HUES64 (cell line): ENCODE measurements around the gene ATP5PB. TPM values are rescaled to one million over a fixed set of nuclear protein-coding genes. Genes with fewer than 3 reads are reported as not detected.

Experiments
- H3K27ac ChIP-seq: 2 replicates; pipeline ENCODE4 v1.7.0; 2013; ENCODE audit warnings: low read depth, low read length, inconsistent platforms
- H3K27me3 ChIP-seq: 2 replicates; pipeline ENCODE4 v1.6.1; 2013; ENCODE audit warnings: mild to moderate bottlenecking, low read length; ENCODE audit not compliant: insufficient read depth
- H3K36me3 ChIP-seq: 2 replicates; pipeline ENCODE4 v1.6.1; 2013; ENCODE audit warnings: mild to moderate bottlenecking, low read length; ENCODE audit not compliant: insufficient read depth
- H3K4me1 ChIP-seq: 2 replicates; pipeline ENCODE4 v1.6.1; 2013; ENCODE audit warnings: mild to moderate bottlenecking, low read length, moderate library complexity; ENCODE audit not compliant: insufficient read depth
- H3K4me3 ChIP-seq: 2 replicates; pipeline ENCODE4 v1.5.1; 2013; ENCODE audit warnings: mild to moderate bottlenecking, low read length, moderate library complexity
- H3K9ac ChIP-seq: 2 replicates; pipeline ENCODE4 v1.6.1; 2013; ENCODE audit warnings: mild to moderate bottlenecking, low read depth, low read length
- H3K9me3 ChIP-seq: 2 replicates; pipeline ENCODE4 v1.6.1; 2013; ENCODE audit warnings: low read depth, low read length; ENCODE audit not compliant: insufficient read depth
- WGBS: fragments of 150-250, 120-280 bp; methylation state at CpG from one replicate; pipeline ENCODE4 v1.1.7; 2013; ENCODE audit warnings: missing lambda C conversion rate; 5-methylcytosine and 5-hydroxymethylcytosine counted together
- polyA plus RNA-seq, 2 experiments: library from polyadenylated mRNA; stranded (reverse); fragments of 50-300 nt; gene quantifications; one replicate each; pipeline ENCODE4 v1.2.3, GENCODE V29; 2013

ATP5PB gene
- polyA plus RNA-seq (2013, experiment 1 of 2) = 358 TPM
- polyA plus RNA-seq (2013, experiment 2 of 2) = 336 TPM

- peak within 1 kb of the TSS; percentile 89 for H3K4me3 ChIP-seq
- H3K9me3 ChIP-seq = no peaks in the 10 kb centered on the region
- peaks cover 58% of the 10 kb centered on the region for H3K36me3 ChIP-seq
- WGBS = under 1% methylated on average over 51 of the region's 54 CpGs
- peaks cover 11% of the 10 kb centered on the region for H3K4me1 ChIP-seq
- no peaks in the 10 kb centered on the region for H3K27me3 ChIP-seq
- H3K27ac ChIP-seq = peak within 1 kb of the TSS; percentile 84
- H3K9ac ChIP-seq = peak within 1 kb of the TSS; percentile 97
Observed at GRCh38 chr1:111448918-111449702, at the start of gene ATP5PB, which contains the start of gene WDR77. ATP5PB (plus strand) TSS chr1:111449464; CDS start chr1:111449542, 78 bp downstream. WDR77 (minus strand) TSS chr1:111449256; CDS start chr1:111449169, 87 bp downstream.

GRCh38 chr1:111399792-111400610 lies 49.3 kb upstream of the ATP5PB start:
- no peaks in the 10 kb centered on the region for H3K4me1 ChIP-seq
- WGBS = 54% methylated on average over 8 of the region's 9 CpGs
- no peaks in the 10 kb centered on the region for H3K36me3 ChIP-seq
- no peak overlapping the region for H3K27ac ChIP-seq
- H3K9ac ChIP-seq = no peak overlapping the region
- H3K9me3 ChIP-seq = no peaks in the 10 kb centered on the region
- H3K27me3 ChIP-seq = no peaks in the 10 kb centered on the region
- no peak overlapping the region for H3K4me3 ChIP-seq

GRCh38 chr1:111402083-111402482 lies 47.2 kb upstream of the ATP5PB start:
- Histone ChIP-seq H3K27me3 (no peaks in the 10 kb centered on the region), H3K4me1 (no peaks in the 10 kb centered on the region), H3K36me3 (no peaks in the 10 kb centered on the region), H3K9me3 (no peaks in the 10 kb centered on the region), H3K27ac (no peak overlapping the region), H3K9ac (no peak overlapping the region), H3K4me3 (no peak overlapping the region)
- 96% methylated on average over 5 of the region's 5 CpGs for WGBS

- no peaks in the 10 kb centered on the region for H3K36me3 ChIP-seq
- H3K27me3 ChIP-seq = no peaks in the 10 kb centered on the region
- H3K4me1 ChIP-seq = no peaks in the 10 kb centered on the region
- WGBS = 70% methylated on average over 4 of the region's 4 CpGs
- no peaks in the 10 kb centered on the region for H3K9me3 ChIP-seq
- no peak overlapping the region for H3K27ac ChIP-seq
- no peak overlapping the region for H3K9ac ChIP-seq
- no peak overlapping the region for H3K4me3 ChIP-seq
Observed at GRCh38 chr1:111404588-111404987, 44.7 kb upstream of the ATP5PB start.

- Histone ChIP-seq H3K4me3 (no peak overlapping the region), H3K36me3 (no peaks in the 10 kb centered on the region), H3K27ac (no peak overlapping the region), H3K9me3 (no peaks in the 10 kb centered on the region), H3K27me3 (no peaks in the 10 kb centered on the region), H3K4me1 (no peaks in the 10 kb centered on the region), H3K9ac (no peak overlapping the region)
- 83% methylated on average over 1 of the region's 2 CpGs for WGBS
Observed at GRCh38 chr1:111406321-111406768, 42.9 kb upstream of the ATP5PB start.

- H3K4me3 ChIP-seq = no peak overlapping the region
- no peak overlapping the region for H3K9ac ChIP-seq
- H3K27ac ChIP-seq = no peak overlapping the region
- H3K9me3 ChIP-seq = no peaks in the 10 kb centered on the region
- H3K4me1 ChIP-seq = no peaks in the 10 kb centered on the region
- no peaks in the 10 kb centered on the region for H3K27me3 ChIP-seq
- H3K36me3 ChIP-seq = no peaks in the 10 kb centered on the region
- WGBS = 72% methylated on average over 6 of the region's 6 CpGs
Observed at GRCh38 chr1:111407301-111407700, 42.0 kb upstream of the ATP5PB start.

- Histone ChIP-seq H3K4me1 (no peaks in the 10 kb centered on the region), H3K4me3 (no peak overlapping the region), H3K9me3 (no peaks in the 10 kb centered on the region), H3K9ac (no peak overlapping the region), H3K27ac (no peak overlapping the region), H3K27me3 (no peaks in the 10 kb centered on the region), H3K36me3 (no peaks in the 10 kb centered on the region)
- 94% methylated on average over 2 of the region's 2 CpGs for WGBS
Observed at GRCh38 chr1:111412839-111413238, 36.4 kb upstream of the ATP5PB start.

- no peak overlapping the region for H3K9ac ChIP-seq
- no peaks in the 10 kb centered on the region for H3K27me3 ChIP-seq
- H3K9me3 ChIP-seq = no peaks in the 10 kb centered on the region
- no peak overlapping the region for H3K27ac ChIP-seq
- 93% methylated on average over 2 of the region's 2 CpGs for WGBS
- H3K4me3 ChIP-seq = no peak overlapping the region
- no peaks in the 10 kb centered on the region for H3K36me3 ChIP-seq
- H3K4me1 ChIP-seq = no peaks in the 10 kb centered on the region
Observed at GRCh38 chr1:111414756-111415155, 34.5 kb upstream of the ATP5PB start.

- Histone ChIP-seq H3K4me3 (no peak overlapping the region), H3K4me1 (no peaks in the 10 kb centered on the region), H3K27ac (no peak overlapping the region), H3K36me3 (no peaks in the 10 kb centered on the region), H3K9me3 (no peaks in the 10 kb centered on the region), H3K9ac (no peak overlapping the region), H3K27me3 (no peaks in the 10 kb centered on the region)
- 91% methylated on average over 3 of the region's 3 CpGs for WGBS
Observed at GRCh38 chr1:111415461-111415860, 33.8 kb upstream of the ATP5PB start.

- no peak overlapping the region for H3K9ac ChIP-seq
- no peak overlapping the region for H3K4me3 ChIP-seq
- WGBS = 83% methylated on average over 1 of the region's 1 CpG
- no peak overlapping the region for H3K27ac ChIP-seq
- H3K4me1 ChIP-seq = no peaks in the 10 kb centered on the region
- no peaks in the 10 kb centered on the region for H3K9me3 ChIP-seq
- no peaks in the 10 kb centered on the region for H3K27me3 ChIP-seq
- H3K36me3 ChIP-seq = no peaks in the 10 kb centered on the region
Observed at GRCh38 chr1:111417755-111418154, 31.5 kb upstream of the ATP5PB start.

GRCh38 chr1:111419037-111419436 lies 30.2 kb upstream of the ATP5PB start:
- no peaks in the 10 kb centered on the region for H3K4me1 ChIP-seq
- 100% methylated on average over 1 of the region's 1 CpG for WGBS

More at GRCh38 chr1:111419037-111419436, 30.2 kb upstream of the ATP5PB start:
- Histone ChIP-seq H3K36me3 (no peaks in the 10 kb centered on the region), H3K27ac (no peak overlapping the region), H3K9me3 (no peaks in the 10 kb centered on the region), H3K4me3 (no peak overlapping the region), H3K27me3 (no peaks in the 10 kb centered on the region), H3K9ac (no peak overlapping the region)
